WERI-Rb-1 (cell line): ENCODE data around the gene CDC42BPG.

Experiments
- DNase-seq: peaks from one replicate; pipeline ENCODE4 v3.0.0-alpha.2; 2020
- H3K27ac ChIP-seq: fragments of 250-450 bp; sonication (Bioruptor Pico); 2 replicates; pipeline ENCODE4 v1.5.1; 2020; ENCODE audit warnings: mild to moderate bottlenecking, moderate library complexity
- H3K27me3 ChIP-seq: fragments of 250-450 bp; sonication (Bioruptor Pico); 2 replicates; pipeline ENCODE4 v1.5.1; 2021; ENCODE audit warnings: mild to moderate bottlenecking, low read depth, moderate library complexity; ENCODE audit not compliant: insufficient read depth, severe bottlenecking
- H3K36me3 ChIP-seq: fragments of 250-450 bp; sonication (Bioruptor Pico); 2 replicates; pipeline ENCODE4 v1.5.1; 2020; ENCODE audit warnings: mild to moderate bottlenecking, moderate library complexity
- H3K4me3 ChIP-seq: 2 replicates; pipeline ENCODE4 v1.5.1; 2011; ENCODE audit warnings: low read depth, mild to moderate bottlenecking, control low read depth, low read length
- H3K9me3 ChIP-seq: fragments of 250-450 bp; sonication (Bioruptor Pico); 2 replicates; pipeline ENCODE4 v1.5.1; 2021; ENCODE audit warnings: mild to moderate bottlenecking, moderate library complexity; ENCODE audit not compliant: severe bottlenecking
- CTCF ChIP-seq: IDR thresholded peaks from 2 replicates; pipeline ENCODE4 v1.5.1; 2011; ENCODE audit warnings: low read depth, mild to moderate bottlenecking, control low read depth, inconsistent platforms, low read length

The CDC42BPG gene

GRCh38 chr11:64887234-64887756, 42.8 kb upstream of the CDC42BPG start:
- Histone ChIP-seq H3K27ac (peak overlapping the region; percentile 57), H3K36me3 (no peaks in the 10 kb centered on the region), H3K4me3 (no peak overlapping the region), H3K27me3 (no peaks in the 10 kb centered on the region), H3K9me3 (no peaks in the 10 kb centered on the region)
- TF ChIP-seq CTCF = no peak
- DNase-seq = no peak

GRCh38 chr11:64885367-64886286, 41.2 kb upstream of the CDC42BPG start:
- H3K36me3 ChIP-seq = no peaks in the 10 kb centered on the region
- no peak for DNase-seq
- H3K4me3 ChIP-seq = no peak overlapping the region
- H3K9me3 ChIP-seq = no peaks in the 10 kb centered on the region
- no peak overlapping the region for H3K27ac ChIP-seq
- TF ChIP-seq CTCF = no peak
- no peaks in the 10 kb centered on the region for H3K27me3 ChIP-seq

GRCh38 chr11:64884019-64884418, 39.6 kb upstream of the CDC42BPG start:
- no peak for DNase-seq
- no peaks in the 10 kb centered on the region for H3K36me3 ChIP-seq
- TF ChIP-seq CTCF = no peak
- H3K9me3 ChIP-seq = no peaks in the 10 kb centered on the region
- no peak overlapping the region for H3K27ac ChIP-seq
- H3K27me3 ChIP-seq = no peaks in the 10 kb centered on the region
- H3K4me3 ChIP-seq = no peak overlapping the region

GRCh38 chr11:64883575-64883974, 39.1 kb upstream of the CDC42BPG start:
- Histone ChIP-seq H3K27ac (no peak overlapping the region), H3K36me3 (no peaks in the 10 kb centered on the region), H3K27me3 (no peaks in the 10 kb centered on the region), H3K9me3 (no peaks in the 10 kb centered on the region), H3K4me3 (no peak overlapping the region)
- DNase-seq = no peak
- no peak for TF ChIP-seq CTCF

- no peak for TF ChIP-seq CTCF
- H3K27me3 ChIP-seq = no peaks in the 10 kb centered on the region
- no peaks in the 10 kb centered on the region for H3K36me3 ChIP-seq
- no peak overlapping the region for H3K4me3 ChIP-seq
- H3K27ac ChIP-seq = no peak overlapping the region
- no peaks in the 10 kb centered on the region for H3K9me3 ChIP-seq
- DNase-seq = no peak
These were observed 37.8 kb upstream of the CDC42BPG start for GRCh38 chr11:64882243-64882642.
